SU-DHL-6 (cell line): Measurements from ENCODE around the gene PAM16.

Experiments used
- H2AFZ ChIP-seq: fragments of 200-600 bp; sonication (generic); 2 replicates; pipeline ENCODE4 v1.6.1; 2014; ENCODE audit warnings: low read depth, mild to moderate bottlenecking, moderate library complexity, mixed read lengths, antibody characterized with exemption, low read length; ENCODE audit not compliant: severe bottlenecking
- H3F3A ChIP-seq: fragments of 200-600 bp; shearing (Covaris generic); 2 replicates; pipeline ENCODE4 v1.6.0; 2016; ENCODE audit warnings: antibody characterized with exemption, mild to moderate bottlenecking; ENCODE audit not compliant: insufficient read depth
- H3K27ac ChIP-seq: fragments of 200-600 bp; sonication (generic); 2 replicates; pipeline ENCODE4 v1.5.1; 2016; ENCODE audit warnings: low read depth, mild to moderate bottlenecking, low read length, moderate library complexity, mixed read lengths
- H3K27me3 ChIP-seq: fragments of 200-600 bp; sonication (generic), shearing (Covaris generic); 2 replicates; pipeline ENCODE4 v1.6.0; 2014; ENCODE audit warnings: mild to moderate bottlenecking, low read length
- H3K36me3 ChIP-seq: fragments of 200-600 bp; sonication (generic); 2 replicates; pipeline ENCODE4 v1.6.1; 2014; ENCODE audit warnings: mild to moderate bottlenecking, low read length, mixed read lengths
- H3K4me2 ChIP-seq: fragments of 300-600, 200-600 bp; shearing (Covaris generic), sonication (generic); 2 replicates; pipeline ENCODE4 v1.6.0; 2014; ENCODE audit warnings: low read length, low read depth, mild to moderate bottlenecking; ENCODE audit not compliant: poor library complexity, severe bottlenecking
- H3K4me3 ChIP-seq: fragments of 200-600 bp; sonication (generic); 2 replicates; pipeline ENCODE4 v1.5.1; 2014; ENCODE audit warnings: antibody characterized with exemption, low read length, mild to moderate bottlenecking, mixed read lengths; ENCODE audit not compliant: insufficient read depth, poor library complexity, severe bottlenecking
- H3K79me2 ChIP-seq: fragments of 200-600 bp; sonication (generic); 2 replicates; pipeline ENCODE4 v1.6.1; 2014; ENCODE audit warnings: mild to moderate bottlenecking, low read length, moderate library complexity; ENCODE audit not compliant: insufficient read depth
- H3K9ac ChIP-seq: fragments of 200-600 bp; sonication (generic); 2 replicates; pipeline ENCODE4 v1.7.0; 2014; ENCODE audit warnings: mild to moderate bottlenecking, low read length
- H3K9me2 ChIP-seq: fragments of 200-600 bp; sonication (generic); replicated peaks from 2 replicates; pipeline ENCODE4 v1.6.1; 2014; ENCODE audit warnings: low read length; ENCODE audit not compliant: insufficient read depth
- H3K9me3 ChIP-seq: fragments of 200-600 bp; sonication (generic); 2 replicates; pipeline ENCODE4 v1.6.1; 2014; ENCODE audit warnings: low read length, mixed read lengths; ENCODE audit not compliant: insufficient read depth
- H4K20me1 ChIP-seq: fragments of 200-600 bp; sonication (generic); 2 replicates; pipeline ENCODE4 v1.6.1; 2014; ENCODE audit warnings: low read depth, mild to moderate bottlenecking, antibody characterized with exemption, low read length, moderate library complexity, mixed read lengths
- EZH2phosphoT487 ChIP-seq: fragments of 200-600 bp; sonication (generic), shearing (Covaris generic); conservative IDR thresholded peaks from 2 replicates; pipeline ENCODE4 v1.6.1; 2018; ENCODE audit warnings: mild to moderate bottlenecking, antibody characterized with exemption, low read length, moderate library complexity, mixed read lengths
- TF ChIP-seq, protein P1 (sequence below): fragments of 200-600 bp; sonication (generic); IDR thresholded peaks from one replicate; pipeline ENCODE4 v1.5.1; 2017; ENCODE audit warnings: antibody characterized with exemption, mild to moderate bottlenecking, low read length, moderate library complexity; ENCODE audit not compliant: insufficient read depth, poor library complexity, severe bottlenecking

Gene PAM16

DNA sequence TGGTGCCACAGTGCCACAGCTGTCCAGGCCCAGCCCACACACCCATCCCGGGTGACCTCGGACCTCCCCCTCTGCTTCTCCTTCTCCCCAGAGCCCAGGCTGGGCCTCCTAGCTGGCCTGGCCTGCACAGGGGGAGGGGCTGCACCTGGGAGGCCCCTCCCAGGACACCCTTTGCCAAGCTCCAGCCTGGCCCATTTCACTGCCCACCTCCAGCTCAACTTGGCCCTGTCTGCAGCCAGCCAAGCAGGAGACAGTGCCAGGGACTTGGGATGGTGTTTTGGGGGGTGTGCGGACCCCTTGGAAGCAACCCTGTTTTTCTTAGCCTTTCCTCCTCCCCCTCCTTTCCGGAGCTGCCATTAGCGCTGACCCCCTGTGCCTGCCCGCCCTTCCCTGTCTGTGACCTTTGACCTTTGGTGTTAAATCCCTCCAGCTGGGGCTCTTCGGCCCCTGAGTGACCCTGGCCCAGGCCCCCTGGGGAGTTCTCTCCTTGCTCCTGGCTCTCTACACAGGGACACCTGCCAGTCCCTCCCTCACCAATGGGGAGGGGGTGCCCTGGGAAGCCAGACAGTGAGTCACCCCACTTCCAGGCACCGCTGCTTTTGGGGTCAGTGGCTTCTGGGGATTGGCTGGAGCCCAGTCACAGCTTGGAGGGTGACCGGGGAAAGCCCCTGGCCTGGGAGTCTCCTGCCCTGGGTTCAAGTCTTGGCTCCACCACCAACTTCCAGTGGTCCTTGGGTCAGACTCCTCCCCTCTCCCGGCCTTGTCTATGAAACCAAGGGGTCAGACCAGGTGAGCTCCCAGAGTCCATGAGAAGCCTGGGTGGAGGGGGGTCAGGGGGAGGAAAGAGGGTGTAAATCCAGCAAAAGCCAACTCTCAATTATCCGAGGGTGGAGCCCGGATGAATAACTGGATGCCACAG lies 33.3 kb downstream of the PAM16 start:
- no peak overlapping the region for H3K4me2 ChIP-seq

DNA sequence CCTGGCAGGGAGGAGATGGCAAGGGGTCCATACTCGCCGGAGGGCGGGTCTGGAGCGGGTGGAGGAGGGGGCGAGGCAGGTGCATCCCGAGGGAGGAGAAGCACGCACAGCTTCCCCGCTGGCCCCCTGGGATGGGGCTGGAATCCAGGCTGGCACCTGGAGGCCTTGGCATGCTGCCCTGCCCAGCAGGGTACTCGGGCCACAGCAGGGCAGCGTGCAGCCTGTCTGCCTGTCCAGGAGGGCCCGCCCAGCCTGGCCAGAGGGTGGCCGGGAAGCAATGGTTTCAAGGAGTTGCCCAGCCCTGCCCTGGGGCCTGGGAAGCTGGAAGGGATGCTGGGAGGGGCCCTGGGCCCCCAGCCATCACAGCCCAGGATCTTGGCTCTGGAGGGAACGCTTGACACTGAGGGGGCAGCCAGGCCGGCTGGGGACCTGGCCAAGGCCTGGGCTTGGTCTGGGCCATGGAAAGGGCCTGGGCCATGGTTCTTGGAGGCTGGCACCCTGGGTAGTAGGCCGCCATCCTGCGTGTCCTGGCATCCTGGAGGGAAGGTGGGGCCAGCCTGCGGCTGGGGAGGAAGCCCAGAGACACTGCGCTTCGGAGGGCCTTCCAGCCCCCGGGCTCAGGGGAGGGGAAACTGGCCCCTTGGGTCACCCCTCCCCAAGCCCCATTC lies 34.1 kb downstream of the PAM16 start:
- Histone ChIP-seq H4K20me1 (no peaks in the 10 kb centered on the region), H3K27ac (no peak overlapping the region), H3K79me2 (no peaks in the 10 kb centered on the region), H3K4me3 (no peak overlapping the region), H3K9me3 (no peaks in the 10 kb centered on the region), H3F3A (no peaks in the 10 kb centered on the region), H3K27me3 (no peaks in the 10 kb centered on the region), H3K36me3 (no peaks in the 10 kb centered on the region), H3K4me2 (peak overlapping the region; percentile 32), H3K9ac (no peak overlapping the region), H2AFZ (no peak overlapping the region), H3K9me2 (no peaks in the 10 kb centered on the region)
- TF ChIP-seq, protein P1, sequence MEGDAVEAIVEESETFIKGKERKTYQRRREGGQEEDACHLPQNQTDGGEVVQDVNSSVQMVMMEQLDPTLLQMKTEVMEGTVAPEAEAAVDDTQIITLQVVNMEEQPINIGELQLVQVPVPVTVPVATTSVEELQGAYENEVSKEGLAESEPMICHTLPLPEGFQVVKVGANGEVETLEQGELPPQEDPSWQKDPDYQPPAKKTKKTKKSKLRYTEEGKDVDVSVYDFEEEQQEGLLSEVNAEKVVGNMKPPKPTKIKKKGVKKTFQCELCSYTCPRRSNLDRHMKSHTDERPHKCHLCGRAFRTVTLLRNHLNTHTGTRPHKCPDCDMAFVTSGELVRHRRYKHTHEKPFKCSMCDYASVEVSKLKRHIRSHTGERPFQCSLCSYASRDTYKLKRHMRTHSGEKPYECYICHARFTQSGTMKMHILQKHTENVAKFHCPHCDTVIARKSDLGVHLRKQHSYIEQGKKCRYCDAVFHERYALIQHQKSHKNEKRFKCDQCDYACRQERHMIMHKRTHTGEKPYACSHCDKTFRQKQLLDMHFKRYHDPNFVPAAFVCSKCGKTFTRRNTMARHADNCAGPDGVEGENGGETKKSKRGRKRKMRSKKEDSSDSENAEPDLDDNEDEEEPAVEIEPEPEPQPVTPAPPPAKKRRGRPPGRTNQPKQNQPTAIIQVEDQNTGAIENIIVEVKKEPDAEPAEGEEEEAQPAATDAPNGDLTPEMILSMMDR = no peak
- TF ChIP-seq EZH2phosphoT487 = no peak

More for the DNA sequence above, 33.3 kb downstream of the PAM16 start:
- no peak overlapping the region for H3K4me3 ChIP-seq
- no peaks in the 10 kb centered on the region for H3K36me3 ChIP-seq
- no peaks in the 10 kb centered on the region for H3K9me3 ChIP-seq
- no peaks in the 10 kb centered on the region for H4K20me1 ChIP-seq
- H3K27me3 ChIP-seq = no peaks in the 10 kb centered on the region
- H3K79me2 ChIP-seq = no peaks in the 10 kb centered on the region
- no peak overlapping the region for H3K27ac ChIP-seq
- H3K9me2 ChIP-seq = no peaks in the 10 kb centered on the region
- H2AFZ ChIP-seq = no peak overlapping the region
- no peaks in the 10 kb centered on the region for H3F3A ChIP-seq
- TF ChIP-seq, protein P1 = no peak
- no peak for TF ChIP-seq EZH2phosphoT487
- H3K9ac ChIP-seq = no peak overlapping the region

DNA sequence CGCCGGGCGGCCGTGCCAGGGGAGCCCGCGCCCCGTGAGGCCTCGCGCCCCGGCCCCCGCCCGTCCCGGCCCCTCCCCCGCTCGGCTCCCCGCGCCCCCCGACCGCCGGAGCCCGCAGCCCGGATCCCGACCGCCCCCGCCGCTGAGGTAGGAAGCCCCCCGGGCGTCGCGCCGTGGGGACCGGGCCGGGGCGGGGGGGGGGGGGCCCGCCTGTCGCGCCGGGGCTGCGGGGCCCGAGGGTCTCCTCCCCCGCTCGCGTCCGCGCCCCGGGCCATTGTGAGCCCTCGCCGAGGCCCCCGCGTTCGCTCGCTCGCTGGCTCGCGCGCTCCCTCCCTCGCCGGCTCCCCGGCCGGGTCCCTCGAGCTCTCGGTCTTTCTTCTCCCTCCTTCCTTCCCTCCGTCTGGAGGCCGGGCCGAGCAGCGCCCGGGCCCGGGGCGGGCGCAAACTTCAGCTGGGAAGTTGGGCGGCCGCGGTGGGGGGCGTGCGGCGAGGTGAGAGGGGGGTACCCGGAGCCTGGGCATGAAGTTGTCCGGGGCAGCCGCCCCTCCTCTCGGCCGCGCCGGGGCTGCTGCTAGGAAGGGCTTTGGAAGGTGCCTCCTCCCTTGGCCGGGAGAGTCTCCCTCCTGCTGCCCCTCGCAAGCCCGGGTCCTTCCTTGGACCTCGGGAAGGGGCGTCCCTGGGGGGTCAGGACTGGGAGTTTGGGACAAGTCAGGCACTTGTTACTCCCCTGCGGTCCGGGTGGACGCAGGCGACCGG lies 34.8 kb downstream of the PAM16 start:
- TF ChIP-seq, protein P1 = no peak
- no peak for TF ChIP-seq EZH2phosphoT487
- Histone ChIP-seq H3K9me3 (no peaks in the 10 kb centered on the region), H3K4me2 (peak overlapping the region; percentile 32), H3K9ac (peak overlapping the region; percentile 16; the same call in 1 of the 2 replicates), H3F3A (no peaks in the 10 kb centered on the region), H3K27ac (no peak overlapping the region), H3K27me3 (no peaks in the 10 kb centered on the region), H4K20me1 (no peaks in the 10 kb centered on the region), H3K4me3 (no peak overlapping the region), H2AFZ (no peak overlapping the region), H3K9me2 (no peaks in the 10 kb centered on the region), H3K36me3 (no peaks in the 10 kb centered on the region), H3K79me2 (no peaks in the 10 kb centered on the region)
